ENCODE data around the gene MEF2D.
A peak's percentile ranks its signal among the peaks of the same experiment; 100 is the strongest.

MEF2D gene

GRCh38 chr1:156434989-156435544 lies 65.5 kb downstream of the MEF2D start:
- no peak for TF ChIP-seq CTCF (IDR thresholded peaks at IDR 0.05; ENCODE audit: low read depth, low read length)
- H3K4me3 ChIP-seq (ENCODE audit: low read depth, low read length) = peak overlapping the region; percentile 40

- no peak for TF ChIP-seq CTCF (IDR thresholded peaks at IDR 0.05; ENCODE audit: low read depth, low read length)
- H3K4me3 ChIP-seq (ENCODE audit: low read depth, low read length) = no peak overlapping the region
Measured at GRCh38 chr1:156433602-156434001, 67.0 kb downstream of the MEF2D start.

- H3K4me3 ChIP-seq (ENCODE audit: low read depth, low read length) = no peak overlapping the region
- TF ChIP-seq CTCF (IDR thresholded peaks at IDR 0.05; ENCODE audit: low read depth, low read length) = no peak
Measured at GRCh38 chr1:156433032-156433431, 67.5 kb downstream of the MEF2D start.

GRCh38 chr1:156432669-156433018 lies 67.9 kb downstream of the MEF2D start:
- TF ChIP-seq CTCF (IDR thresholded peaks at IDR 0.05; ENCODE audit: low read depth, low read length) = no peak
- H3K4me3 ChIP-seq (ENCODE audit: low read depth, low read length) = no peak overlapping the region

- H3K4me3 ChIP-seq (ENCODE audit: low read depth, low read length) = no peak overlapping the region
- TF ChIP-seq CTCF (IDR thresholded peaks at IDR 0.05; ENCODE audit: low read depth, low read length) = no peak
Measured at GRCh38 chr1:156431769-156432668, 68.6 kb downstream of the MEF2D start.

- no peak overlapping the region for H3K4me3 ChIP-seq (ENCODE audit: low read depth, low read length)
- no peak for TF ChIP-seq CTCF (IDR thresholded peaks at IDR 0.05; ENCODE audit: low read depth, low read length)
Measured at GRCh38 chr1:156431366-156431765, 69.2 kb downstream of the MEF2D start.

GRCh38 chr1:156430866-156431265 lies 69.7 kb downstream of the MEF2D start:
- no peak for TF ChIP-seq CTCF (IDR thresholded peaks at IDR 0.05; ENCODE audit: low read depth, low read length)
- no peak overlapping the region for H3K4me3 ChIP-seq (ENCODE audit: low read depth, low read length)

All from WI38 (cell line).